Osteoblast (primary cell): ENCODE results near the gene DIP2B. TPM values are rescaled to one million over a fixed set of nuclear protein-coding genes. Genes with fewer than 3 reads are reported as not detected.

Experiments used
- DNase-seq: peaks from one replicate; pipeline ENCODE4 v3.0.0; 2011; ENCODE audit warnings: low spot score, mixed read lengths; ENCODE audit not compliant: insufficient read length; ENCODE audit errors: missing footprints
- H2AFZ ChIP-seq: 2 replicates; pipeline ENCODE4 v1.6.0; 2011; ENCODE audit warnings: mild to moderate bottlenecking, low read length
- H3K27ac ChIP-seq: 2 replicates; pipeline ENCODE4 v1.5.1; 2011; ENCODE audit warnings: mild to moderate bottlenecking, low read depth, low read length, moderate library complexity
- H3K27me3 ChIP-seq: 2 replicates; pipeline ENCODE4 v1.6.0; 2012; ENCODE audit warnings: mild to moderate bottlenecking, control low read depth, inconsistent platforms, low read length, moderate library complexity; ENCODE audit not compliant: insufficient read depth
- H3K36me3 ChIP-seq: 2 replicates; pipeline ENCODE4 v1.5.1; 2011; ENCODE audit warnings: mild to moderate bottlenecking, low read length, control low read depth, moderate library complexity; ENCODE audit not compliant: insufficient read depth
- H3K4me1 ChIP-seq: 2 replicates; pipeline ENCODE4 v1.5.1; 2011; ENCODE audit warnings: mild to moderate bottlenecking, low read length, control low read depth, moderate library complexity; ENCODE audit not compliant: insufficient read depth
- H3K4me2 ChIP-seq: 2 replicates; pipeline ENCODE4 v1.6.0; 2011; ENCODE audit warnings: mild to moderate bottlenecking, low read length; ENCODE audit not compliant: insufficient read depth
- H3K4me3 ChIP-seq: fragments of 200-600 bp; sonication (generic); 3 replicates; pipeline ENCODE4 v1.5.1; 2012; ENCODE audit warnings: mild to moderate bottlenecking, low read length, inconsistent platforms; ENCODE audit not compliant: insufficient read depth
- H3K79me2 ChIP-seq: 2 replicates; pipeline ENCODE4 v1.6.0; 2012; ENCODE audit warnings: mild to moderate bottlenecking, low read length, control low read depth, inconsistent platforms; ENCODE audit not compliant: insufficient read depth
- H3K9me3 ChIP-seq: 2 replicates; pipeline ENCODE4 v1.5.1; 2011; ENCODE audit warnings: low read depth, low read length, control low read depth
- H4K20me1 ChIP-seq: 2 replicates; pipeline ENCODE4 v1.6.0; 2012; ENCODE audit warnings: mild to moderate bottlenecking, low read length, control low read depth; ENCODE audit not compliant: insufficient read depth
- total RNA-seq: library from RNA; depleted of rRNA; stranded (reverse); fragments of >200 nt; gene quantifications from 2 replicates; pipeline ENCODE4 v1.2.3, GENCODE V29; 2012
- TF ChIP-seq, protein P1 (sequence below): IDR thresholded peaks from 2 replicates; pipeline ENCODE4 v1.5.1; 2011; ENCODE audit warnings: mild to moderate bottlenecking, low read depth, low read length, moderate library complexity; ENCODE audit errors: extremely low read depth

The DIP2B gene
- total RNA-seq, 1 donor: 28.2 TPM

DNA sequence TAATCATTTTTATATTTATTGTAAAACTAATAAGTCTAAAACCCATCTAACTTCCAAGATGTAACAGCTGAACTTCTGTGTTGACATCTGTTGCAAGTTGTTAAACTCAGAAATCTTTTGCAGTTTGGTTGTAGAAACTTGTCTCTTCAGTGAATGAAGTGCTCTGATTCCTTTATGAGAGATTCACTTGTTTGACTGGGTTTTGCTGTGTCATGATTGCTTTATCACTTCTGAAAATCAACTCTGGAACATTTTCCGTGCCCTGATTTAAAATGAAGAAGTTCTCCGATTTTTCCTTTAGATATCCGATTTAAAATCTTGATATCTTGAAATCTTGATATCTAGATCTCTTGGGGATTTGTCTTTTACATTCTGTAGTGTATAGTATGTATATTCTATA, 65.1 kb downstream of the DIP2B start:
- Histone ChIP-seq H3K9me3 (no peaks in the 10 kb centered on the region), H3K4me3 (no peak overlapping the region), H3K36me3 (no peaks in the 10 kb centered on the region), H4K20me1 (no peaks in the 10 kb centered on the region), H2AFZ (no peak overlapping the region), H3K27ac (no peak overlapping the region), H3K4me2 (no peak overlapping the region), H3K4me1 (peaks cover 34% of the 10 kb centered on the region), H3K79me2 (peaks cover 54% of the 10 kb centered on the region), H3K27me3 (no peaks in the 10 kb centered on the region)
- TF ChIP-seq, protein P1, sequence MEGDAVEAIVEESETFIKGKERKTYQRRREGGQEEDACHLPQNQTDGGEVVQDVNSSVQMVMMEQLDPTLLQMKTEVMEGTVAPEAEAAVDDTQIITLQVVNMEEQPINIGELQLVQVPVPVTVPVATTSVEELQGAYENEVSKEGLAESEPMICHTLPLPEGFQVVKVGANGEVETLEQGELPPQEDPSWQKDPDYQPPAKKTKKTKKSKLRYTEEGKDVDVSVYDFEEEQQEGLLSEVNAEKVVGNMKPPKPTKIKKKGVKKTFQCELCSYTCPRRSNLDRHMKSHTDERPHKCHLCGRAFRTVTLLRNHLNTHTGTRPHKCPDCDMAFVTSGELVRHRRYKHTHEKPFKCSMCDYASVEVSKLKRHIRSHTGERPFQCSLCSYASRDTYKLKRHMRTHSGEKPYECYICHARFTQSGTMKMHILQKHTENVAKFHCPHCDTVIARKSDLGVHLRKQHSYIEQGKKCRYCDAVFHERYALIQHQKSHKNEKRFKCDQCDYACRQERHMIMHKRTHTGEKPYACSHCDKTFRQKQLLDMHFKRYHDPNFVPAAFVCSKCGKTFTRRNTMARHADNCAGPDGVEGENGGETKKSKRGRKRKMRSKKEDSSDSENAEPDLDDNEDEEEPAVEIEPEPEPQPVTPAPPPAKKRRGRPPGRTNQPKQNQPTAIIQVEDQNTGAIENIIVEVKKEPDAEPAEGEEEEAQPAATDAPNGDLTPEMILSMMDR: no peak
- DNase-seq: no peak

DNA sequence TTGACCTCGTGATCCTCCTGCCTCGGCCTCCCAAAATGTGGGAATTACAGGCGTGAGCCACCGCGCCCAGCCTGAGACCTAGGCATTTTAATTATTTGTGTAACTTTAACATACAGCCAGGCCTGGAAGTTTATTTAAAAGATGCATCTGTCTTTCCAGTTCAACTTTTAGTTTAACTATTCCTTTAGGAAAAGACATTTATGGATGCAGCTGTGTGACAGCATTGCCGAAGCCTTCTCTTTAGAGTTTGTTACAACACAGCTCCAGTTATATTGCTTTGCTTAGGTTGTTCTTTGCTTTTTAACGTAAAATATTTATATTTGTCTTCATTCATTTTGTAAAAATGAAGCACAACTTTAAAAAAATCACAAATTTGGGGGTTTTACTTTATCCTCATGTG, 67.0 kb downstream of the DIP2B start:
- TF ChIP-seq, protein P1: no peak
- H3K4me2 ChIP-seq: peak overlapping the region; percentile 44
- no peaks in the 10 kb centered on the region for H3K36me3 ChIP-seq
- H3K79me2 ChIP-seq: peaks cover 57% of the 10 kb centered on the region
- no peaks in the 10 kb centered on the region for H3K9me3 ChIP-seq
- peaks cover 34% of the 10 kb centered on the region for H3K4me1 ChIP-seq
- no peaks in the 10 kb centered on the region for H4K20me1 ChIP-seq
- H3K27me3 ChIP-seq: no peaks in the 10 kb centered on the region
- H3K4me3 ChIP-seq: no peak overlapping the region
- peak overlapping the region; percentile 31 for H3K27ac ChIP-seq
- no peak for DNase-seq
- H2AFZ ChIP-seq: no peak overlapping the region

DNA sequence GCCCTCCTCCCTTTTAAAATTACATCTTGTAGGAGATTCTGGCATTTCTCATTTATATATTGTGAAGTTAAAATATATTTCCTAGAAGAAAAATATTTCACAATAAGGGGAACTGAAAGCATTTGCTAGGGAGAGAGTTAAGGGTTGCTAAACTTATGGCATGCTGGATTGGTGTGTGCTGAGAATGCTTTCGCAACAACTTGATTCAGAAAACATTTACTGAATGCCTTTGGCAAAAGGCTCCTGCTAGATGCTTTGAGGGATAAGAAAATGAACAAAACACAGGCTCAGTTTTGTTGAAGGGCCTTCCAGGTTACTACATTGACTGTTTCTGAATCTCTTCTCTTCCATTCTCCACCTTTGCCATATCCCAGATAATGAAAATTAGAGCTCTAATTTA, 67.5 kb downstream of the DIP2B start:
- peaks cover 56% of the 10 kb centered on the region for H3K79me2 ChIP-seq
- peaks cover 34% of the 10 kb centered on the region for H3K4me1 ChIP-seq
- H3K27me3 ChIP-seq: no peaks in the 10 kb centered on the region
- no peaks in the 10 kb centered on the region for H4K20me1 ChIP-seq
- H3K9me3 ChIP-seq: no peaks in the 10 kb centered on the region
- H3K4me2 ChIP-seq: peak overlapping the region; percentile 44
- DNase-seq: no peak
- H2AFZ ChIP-seq: no peak overlapping the region
- H3K36me3 ChIP-seq: no peaks in the 10 kb centered on the region
- no peak overlapping the region for H3K4me3 ChIP-seq
- TF ChIP-seq, protein P1: no peak
- peak overlapping the region; percentile 31 for H3K27ac ChIP-seq

DNA sequence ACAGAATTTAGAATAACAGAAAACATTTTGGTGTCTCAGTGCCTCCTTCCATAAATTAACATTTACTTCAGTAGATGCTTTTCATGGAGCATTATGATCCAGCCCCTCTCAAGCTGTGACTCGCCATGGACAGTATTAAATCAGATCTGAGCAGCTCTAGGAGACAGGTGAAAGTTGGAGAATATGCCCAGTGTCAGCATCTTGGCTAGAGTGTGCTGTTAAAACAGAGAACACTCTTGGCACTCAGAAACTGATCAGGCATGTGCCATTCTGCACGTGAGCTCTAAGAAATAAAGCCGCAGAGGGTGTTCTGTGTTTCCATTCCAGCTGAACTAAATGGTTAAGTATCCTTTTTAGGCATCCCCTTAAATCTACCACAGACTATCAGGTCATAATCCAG, 68.0 kb downstream of the DIP2B start:
- Histone ChIP-seq H3K36me3 (no peaks in the 10 kb centered on the region), H2AFZ (no peak overlapping the region), H3K27me3 (no peaks in the 10 kb centered on the region), H3K4me1 (peaks cover 30% of the 10 kb centered on the region), H3K79me2 (peaks cover 52% of the 10 kb centered on the region), H3K27ac (peak overlapping the region; percentile 31), H4K20me1 (no peaks in the 10 kb centered on the region), H3K9me3 (no peaks in the 10 kb centered on the region), H3K4me3 (no peak overlapping the region), H3K4me2 (peak overlapping the region; percentile 44)
- TF ChIP-seq, protein P1: no peak
- no peak for DNase-seq
